GM23338 (cell line): Measurements from ENCODE around the gene TRPC4AP. TPM values are rescaled to one million over a fixed set of nuclear protein-coding genes. Genes with fewer than 3 reads are reported as not detected.

ENCODE experiments used
- ATAC-seq: fragments of 200-7000 bp; cut with Tn5 transposase; 3 replicates; pipeline ENCODE4 v1.9.1; 2020
- DNase-seq: peaks from one replicate; pipeline ENCODE4 v3.0.0-alpha.2; 2015; ENCODE audit warnings: low spot score
- H2AFZ ChIP-seq: fragments of 200-600 bp; sonication (generic); 2 replicates; pipeline ENCODE4 v1.8.0; 2016; ENCODE audit warnings: antibody characterized with exemption, mild to moderate bottlenecking, moderate library complexity
- H3F3A ChIP-seq: fragments of 200-600 bp; sonication (generic); replicated peaks from 2 replicates; pipeline ENCODE4 v1.8.0; 2017; ENCODE audit warnings: antibody characterized with exemption, mixed run types, low read depth
- H3K27ac ChIP-seq: fragments of 200-600 bp; sonication (generic); 2 replicates; pipeline ENCODE4 v1.6.1; 2016; ENCODE audit warnings: low read depth
- H3K27me3 ChIP-seq: fragments of 200-600 bp; sonication (generic); 2 replicates; pipeline ENCODE4 v1.8.0; 2016; ENCODE audit warnings: mild to moderate bottlenecking, mixed run types, moderate library complexity; ENCODE audit not compliant: insufficient read depth
- H3K36me3 ChIP-seq: fragments of 200-600 bp; sonication (generic); 2 replicates; pipeline ENCODE4 v1.8.0; 2016; ENCODE audit warnings: mild to moderate bottlenecking; ENCODE audit not compliant: insufficient read depth
- H3K4me1 ChIP-seq: fragments of 200-600 bp; sonication (generic); 2 replicates; pipeline ENCODE4 v1.8.0; 2016; ENCODE audit warnings: mild to moderate bottlenecking, moderate library complexity; ENCODE audit not compliant: insufficient read depth
- H3K4me2 ChIP-seq: fragments of 200-600 bp; sonication (generic); 2 replicates; pipeline ENCODE4 v1.7.1; 2017; ENCODE audit warnings: mixed run types
- H3K4me3 ChIP-seq: fragments of 200-600 bp; sonication (generic); 2 replicates; pipeline ENCODE4 v1.6.1; 2016; ENCODE audit warnings: mixed run types
- H3K79me2 ChIP-seq: fragments of 200-600 bp; sonication (generic); replicated peaks from 2 replicates; pipeline ENCODE4 v1.8.0; 2017; ENCODE audit warnings: mild to moderate bottlenecking; ENCODE audit not compliant: insufficient read depth
- H3K9me2 ChIP-seq: fragments of 200-600 bp; sonication (generic); 2 replicates; pipeline ENCODE4 v1.8.0; 2017; ENCODE audit not compliant: insufficient read depth
- H4K20me1 ChIP-seq: fragments of 200-600 bp; sonication (generic); replicated peaks from 2 replicates; pipeline ENCODE4 v1.8.0; 2017; ENCODE audit warnings: mild to moderate bottlenecking; ENCODE audit not compliant: insufficient read depth
- H3K27ac Mint-ChIP-seq: 2 replicates; pipeline ENCODE4 v1.8.0; 2020; ENCODE audit warnings: inconsistent platforms, mild to moderate bottlenecking, moderate library complexity, mixed read lengths
- H3K27me3 Mint-ChIP-seq: 3 replicates; pipeline ENCODE4 v1.8.0; 2022; ENCODE audit warnings: low read depth, mild to moderate bottlenecking, moderate library complexity, mixed read lengths, inconsistent platforms; ENCODE audit not compliant: insufficient read depth, poor library complexity
- H3K36me3 Mint-ChIP-seq: 3 replicates; pipeline ENCODE4 v1.8.0; 2021; ENCODE audit warnings: low read depth, mild to moderate bottlenecking, inconsistent platforms, moderate library complexity, mixed read lengths
- H3K4me1 Mint-ChIP-seq: 3 replicates; pipeline ENCODE4 v1.8.0; 2020; ENCODE audit warnings: mild to moderate bottlenecking, inconsistent platforms, mixed read lengths
- H3K4me3 Mint-ChIP-seq: 3 replicates; pipeline ENCODE4 v1.8.0; 2021; ENCODE audit warnings: moderate library complexity, mild to moderate bottlenecking, inconsistent platforms, mixed read lengths
- H3K9me3 Mint-ChIP-seq: 3 replicates; pipeline ENCODE4 v1.8.0; 2020; ENCODE audit warnings: moderate library complexity, mild to moderate bottlenecking, inconsistent platforms, mixed read lengths
- CTCF ChIP-seq, 2 experiments: fragments of 200-600 bp in 1 of 2; sonication (generic) in 1 of 2; conservative IDR thresholded peaks; 2 replicates each; pipeline versions ENCODE4 v1.5.1 to v1.6.1; 2016 to 2017; ENCODE audit warnings: antibody characterized with exemption in 2 of 2, low read depth in 2 of 2, mild to moderate bottlenecking in 2 of 2, moderate library complexity in 1 of 2
- EZH2 ChIP-seq: fragments of 200-600 bp; sonication (generic); IDR thresholded peaks from one replicate; pipeline ENCODE4 v1.8.0; 2017; ENCODE audit warnings: antibody characterized with exemption, mild to moderate bottlenecking, low read depth; ENCODE audit not compliant: unreplicated experiment
- EZH2phosphoT487 ChIP-seq: fragments of 200-600 bp; sonication (generic); IDR thresholded peaks from one replicate; pipeline ENCODE4 v1.8.1; 2018; ENCODE audit warnings: antibody characterized with exemption; ENCODE audit not compliant: unreplicated experiment
- POLR2AphosphoS5 ChIP-seq: IDR thresholded peaks from 2 replicates; pipeline ENCODE4 v1.6.1; 2016; ENCODE audit warnings: antibody characterized with exemption, low read depth
- REST ChIP-seq: IDR thresholded peaks from one replicate; pipeline ENCODE4 v1.6.1; 2018; ENCODE audit warnings: antibody characterized with exemption; ENCODE audit not compliant: unreplicated experiment
- polyA plus RNA-seq: library from polyadenylated mRNA; unstranded; fragments of >200 nt; fragmentation: Nextera tagmentation; extraction: Ambion mirVana; gene quantifications from 2 replicates; pipeline ENCODE4 v1.2.1, GENCODE V29; 2016
- total RNA-seq: library from RNA; depleted of rRNA; stranded (reverse); fragments of >200 nt; shearing (Covaris generic); gene quantifications from 2 replicates; pipeline ENCODE4 v1.2.3, GENCODE V29; 2014

The TRPC4AP gene
- total and polyA plus RNA-seq, 2 experiments from 2014 or later = 48.8 to 89.5 TPM

- Histone ChIP-seq H3F3A (0 out of 2 replicates have a peak, but pooled peaks cover 6% of the 10 kb centered on the region), H4K20me1 (no peaks in the 10 kb centered on the region; the same call in 1 of the 2 replicates), H3K4me1 (no peaks in the 10 kb centered on the region), H3K27me3 (no peaks in the 10 kb centered on the region), H3K4me2 (no peak overlapping the region), H3K79me2 (no peaks in the 10 kb centered on the region), H3K27ac (no peak overlapping the region), H3K9me2 (no peaks in the 10 kb centered on the region), H3K36me3 (no peaks in the 10 kb centered on the region), H3K4me3 (no peak overlapping the region), H2AFZ (no peak overlapping the region)
- Mint-ChIP-seq H3K36me3 (peaks cover 25% of the 10 kb centered on the region), H3K27ac (no peak overlapping the region; the same call in 1 of the 2 replicates), H3K27me3 (peaks cover 40% of the 10 kb centered on the region), H3K9me3 (peaks cover 4% of the 10 kb centered on the region; the same call in 2 of the 3 replicates), H3K4me1 (peaks cover 19% of the 10 kb centered on the region), H3K4me3 (no peak overlapping the region; the same call in 2 of the 3 replicates)
- DNase-seq (peak; percentile 61), ATAC-seq (peak; percentile 59)
- TF ChIP-seq CTCF (conservative IDR thresholded peaks at IDR 0.05; ENCODE audit: low read depth in 2 of 2) = peak; percentile 16 to 66; a peak in 2 of 4 replicates
- TF ChIP-seq EZH2 = no peak
Observed at GRCh38 chr20:34998331-34998950, 94.2 kb downstream of the TRPC4AP start.

GRCh38 chr20:34997774-34998173, 94.8 kb downstream of the TRPC4AP start:
- no peak overlapping the region for H3K27ac ChIP-seq
- H3K9me2 ChIP-seq = no peaks in the 10 kb centered on the region
- no peak overlapping the region for H2AFZ ChIP-seq
- peaks cover 19% of the 10 kb centered on the region for H3K4me1 Mint-ChIP-seq
- peaks cover 4% of the 10 kb centered on the region; the same call in 2 of the 3 replicates for H3K9me3 Mint-ChIP-seq
- 0 out of 2 replicates have a peak, but pooled peaks cover 6% of the 10 kb centered on the region for H3F3A ChIP-seq
- H3K4me3 Mint-ChIP-seq = peak overlapping the region; percentile 21; the same call in 1 of the 3 replicates
- peaks cover 22% of the 10 kb centered on the region for H3K36me3 Mint-ChIP-seq
- H3K27me3 Mint-ChIP-seq = peaks cover 37% of the 10 kb centered on the region
- no peak for DNase-seq
- no peak for TF ChIP-seq REST
- no peak for TF ChIP-seq EZH2phosphoT487
- no peak for TF ChIP-seq EZH2
- no peak for TF ChIP-seq POLR2AphosphoS5
- no peak overlapping the region for H3K4me3 ChIP-seq
- H3K4me1 ChIP-seq = no peaks in the 10 kb centered on the region
- no peaks in the 10 kb centered on the region for H3K79me2 ChIP-seq
- H4K20me1 ChIP-seq = no peaks in the 10 kb centered on the region; the same call in 1 of the 2 replicates
- H3K27me3 ChIP-seq = no peaks in the 10 kb centered on the region
- ATAC-seq = no peak
- no peaks in the 10 kb centered on the region for H3K36me3 ChIP-seq
- no peak overlapping the region for H3K27ac Mint-ChIP-seq
- no peak overlapping the region for H3K4me2 ChIP-seq
